Stimulated activated CD4-positive, alpha-beta T cell treated with anti-CD3 and anti-CD28 coated beads, Interleukin-4, amount 100 ng/mL, for 24 hours (primary cell): Measurements from ENCODE around the gene LRP4.
A peak's percentile ranks its signal among the peaks of the same experiment; 100 is the strongest.
"Not testable (repeated sequence)": the region's sequence is repeated elsewhere in the genome, so short reads cannot be mapped to it uniquely, and the experiment has no call there.

Experiments
- DNase-seq: peaks from one replicate; pipeline ENCODE4 v3.0.0-alpha.2; 2020

Gene LRP4, protein sequence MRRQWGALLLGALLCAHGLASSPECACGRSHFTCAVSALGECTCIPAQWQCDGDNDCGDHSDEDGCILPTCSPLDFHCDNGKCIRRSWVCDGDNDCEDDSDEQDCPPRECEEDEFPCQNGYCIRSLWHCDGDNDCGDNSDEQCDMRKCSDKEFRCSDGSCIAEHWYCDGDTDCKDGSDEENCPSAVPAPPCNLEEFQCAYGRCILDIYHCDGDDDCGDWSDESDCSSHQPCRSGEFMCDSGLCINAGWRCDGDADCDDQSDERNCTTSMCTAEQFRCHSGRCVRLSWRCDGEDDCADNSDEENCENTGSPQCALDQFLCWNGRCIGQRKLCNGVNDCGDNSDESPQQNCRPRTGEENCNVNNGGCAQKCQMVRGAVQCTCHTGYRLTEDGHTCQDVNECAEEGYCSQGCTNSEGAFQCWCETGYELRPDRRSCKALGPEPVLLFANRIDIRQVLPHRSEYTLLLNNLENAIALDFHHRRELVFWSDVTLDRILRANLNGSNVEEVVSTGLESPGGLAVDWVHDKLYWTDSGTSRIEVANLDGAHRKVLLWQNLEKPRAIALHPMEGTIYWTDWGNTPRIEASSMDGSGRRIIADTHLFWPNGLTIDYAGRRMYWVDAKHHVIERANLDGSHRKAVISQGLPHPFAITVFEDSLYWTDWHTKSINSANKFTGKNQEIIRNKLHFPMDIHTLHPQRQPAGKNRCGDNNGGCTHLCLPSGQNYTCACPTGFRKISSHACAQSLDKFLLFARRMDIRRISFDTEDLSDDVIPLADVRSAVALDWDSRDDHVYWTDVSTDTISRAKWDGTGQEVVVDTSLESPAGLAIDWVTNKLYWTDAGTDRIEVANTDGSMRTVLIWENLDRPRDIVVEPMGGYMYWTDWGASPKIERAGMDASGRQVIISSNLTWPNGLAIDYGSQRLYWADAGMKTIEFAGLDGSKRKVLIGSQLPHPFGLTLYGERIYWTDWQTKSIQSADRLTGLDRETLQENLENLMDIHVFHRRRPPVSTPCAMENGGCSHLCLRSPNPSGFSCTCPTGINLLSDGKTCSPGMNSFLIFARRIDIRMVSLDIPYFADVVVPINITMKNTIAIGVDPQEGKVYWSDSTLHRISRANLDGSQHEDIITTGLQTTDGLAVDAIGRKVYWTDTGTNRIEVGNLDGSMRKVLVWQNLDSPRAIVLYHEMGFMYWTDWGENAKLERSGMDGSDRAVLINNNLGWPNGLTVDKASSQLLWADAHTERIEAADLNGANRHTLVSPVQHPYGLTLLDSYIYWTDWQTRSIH (N-terminal part only)

DNA sequence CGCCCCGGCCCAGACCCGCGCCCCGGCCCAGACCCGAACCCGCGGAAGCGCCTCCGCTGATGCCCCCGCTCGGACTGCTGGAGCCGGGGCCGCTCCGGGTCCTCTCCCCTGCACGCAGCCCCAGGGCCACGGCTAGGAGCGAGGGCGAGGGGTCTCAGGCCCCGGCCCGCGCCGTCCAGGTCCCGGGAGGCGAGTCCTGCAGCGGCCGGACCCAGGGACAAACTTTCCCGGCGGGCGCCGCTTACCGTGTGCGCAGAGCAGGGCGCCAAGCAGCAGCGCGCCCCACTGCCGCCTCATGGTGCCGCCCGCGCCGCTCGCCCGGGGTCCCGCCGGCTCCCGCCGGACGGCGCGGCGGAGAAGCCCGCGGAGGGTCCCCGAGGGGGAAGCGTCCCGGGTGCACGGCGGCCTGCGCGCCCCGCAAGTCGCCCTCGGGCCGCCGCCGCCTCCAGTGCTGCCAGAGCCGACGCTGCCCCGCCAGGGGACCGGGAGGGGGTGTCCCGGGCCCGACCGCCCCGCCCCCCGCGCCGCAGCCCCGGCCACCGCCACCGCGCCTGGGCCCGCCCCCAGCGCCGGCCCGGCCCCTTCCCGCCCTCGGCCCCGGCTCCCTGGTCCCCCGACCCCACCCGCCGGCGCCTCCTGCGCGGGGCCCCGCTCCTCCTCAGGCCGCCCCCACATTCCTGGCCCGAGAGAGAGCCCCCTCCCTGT, at the start of gene LRP4:
TSS of gene LRP4 (minus strand) at position 468 of the 705 bp plus-strand sequence. CDS start at position 297, 171 bp downstream.
- peak; percentile 22 for DNase-seq

DNA sequence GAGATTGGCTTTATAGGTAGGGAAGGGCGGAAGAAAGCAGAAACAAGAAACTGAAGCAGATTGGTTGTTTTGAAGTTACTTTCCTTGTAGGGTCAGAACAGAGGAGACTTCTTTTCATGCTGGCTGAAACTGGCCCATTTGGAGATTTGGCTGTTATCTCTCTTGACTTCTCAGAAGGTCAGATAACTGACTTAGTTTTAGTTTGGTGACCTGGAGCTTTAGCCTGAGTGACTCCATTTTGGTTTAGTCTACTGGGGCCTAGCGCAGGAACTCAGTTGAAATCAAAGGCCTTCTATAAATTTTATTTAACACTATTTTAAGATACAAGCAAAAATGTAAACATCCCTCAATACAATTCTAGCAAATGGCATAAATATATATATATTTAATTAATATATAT, 49.6 kb upstream of the LRP4 start:
- no peak for DNase-seq

- no peak for DNase-seq
Observed at GRCh38 chr11:46966773-46967172, 48.4 kb upstream of the LRP4 start.

- DNase-seq, result no peak
Observed at GRCh38 chr11:46963844-46964243, 45.5 kb upstream of the LRP4 start.

DNA sequence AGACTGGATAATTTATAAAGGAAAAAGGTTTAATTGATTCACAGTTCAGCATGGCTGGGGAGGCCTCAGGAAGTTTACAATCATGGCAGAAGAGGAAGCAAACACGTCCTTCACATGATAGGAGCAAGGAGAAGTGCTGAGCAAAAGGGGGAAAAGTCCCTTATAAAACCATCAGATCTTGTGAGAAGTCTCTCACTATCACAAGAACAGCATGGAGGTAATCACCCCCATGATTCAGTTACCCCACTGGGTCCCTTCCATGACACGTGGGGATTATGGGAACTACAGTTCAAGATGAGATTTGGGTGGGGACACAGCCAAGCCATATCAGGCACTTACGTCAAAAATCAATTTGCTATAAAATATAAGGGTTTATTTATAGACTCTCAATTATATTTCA, 43.5 kb upstream of the LRP4 start:
- DNase-seq, result not testable (repeated sequence)

GRCh38 chr11:46961041-46961440, 42.7 kb upstream of the LRP4 start:
- no peak for DNase-seq

DNA sequence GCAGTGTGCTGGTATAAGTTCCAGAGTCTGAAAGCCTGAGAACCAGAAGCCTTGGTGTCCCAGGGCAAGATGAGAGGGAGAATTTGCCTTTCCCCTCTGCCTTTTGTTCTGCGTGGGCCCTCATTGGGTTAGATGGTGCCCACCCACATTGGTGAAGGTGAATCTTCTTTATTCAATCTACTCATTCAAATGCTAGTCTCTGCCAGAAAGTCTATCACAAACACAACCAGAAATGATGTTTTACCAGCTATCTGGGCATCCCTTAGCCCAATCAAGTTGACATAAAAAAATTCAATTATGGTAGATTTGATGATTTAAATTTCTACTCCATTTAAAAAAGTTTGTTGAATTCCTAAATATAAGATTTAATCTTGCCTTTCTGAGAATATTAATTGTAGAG, 40.4 kb upstream of the LRP4 start:
- DNase-seq, result no peak

DNA sequence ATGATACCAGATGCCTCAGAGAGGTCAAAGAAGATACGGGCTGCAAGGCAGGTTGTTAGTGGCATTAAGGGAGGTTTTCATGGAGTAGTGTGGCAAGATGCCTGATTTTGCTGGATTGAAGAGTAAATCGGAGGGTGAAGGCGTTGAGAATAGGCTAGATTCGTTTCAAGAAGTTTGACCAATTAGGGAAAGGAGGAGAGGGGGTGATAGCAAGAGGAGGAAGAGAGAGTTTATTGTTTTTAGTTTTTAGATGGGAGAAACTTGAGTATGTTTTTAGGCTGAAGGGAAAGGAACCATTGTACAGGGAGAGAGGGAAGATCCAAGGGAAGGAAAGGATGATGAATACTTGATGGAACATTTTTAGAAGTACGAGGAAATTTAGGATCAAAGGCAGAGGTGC, 34.7 kb upstream of the LRP4 start:
- DNase-seq, result no peak

GRCh38 chr11:46952553-46952952, 34.2 kb upstream of the LRP4 start:
- no peak for DNase-seq

- DNase-seq, result no peak
Observed at GRCh38 chr11:46951864-46952263, 33.5 kb upstream of the LRP4 start.

DNA sequence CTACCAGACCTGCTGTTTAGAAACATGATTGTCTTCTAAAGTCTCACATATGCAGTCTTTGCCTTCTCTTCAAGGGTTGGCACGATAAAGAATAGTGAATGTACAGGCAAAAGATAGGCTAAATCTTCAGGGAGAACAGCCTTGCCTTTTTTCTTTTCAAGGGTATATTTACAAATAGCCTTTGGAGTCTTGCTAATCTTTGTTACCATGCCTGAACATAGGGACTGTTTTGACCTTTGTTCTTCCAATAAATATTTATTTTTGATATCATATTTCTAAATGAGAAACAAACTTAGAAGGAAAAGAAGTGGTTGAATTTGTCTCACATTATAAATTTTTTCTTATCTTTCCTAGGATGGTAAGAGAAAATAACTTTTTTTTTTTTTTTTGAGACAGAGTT, 30.9 kb upstream of the LRP4 start:
- DNase-seq, result no peak

GRCh38 chr11:46948378-46949131, 30.2 kb upstream of the LRP4 start:
- no peak for DNase-seq

DNA sequence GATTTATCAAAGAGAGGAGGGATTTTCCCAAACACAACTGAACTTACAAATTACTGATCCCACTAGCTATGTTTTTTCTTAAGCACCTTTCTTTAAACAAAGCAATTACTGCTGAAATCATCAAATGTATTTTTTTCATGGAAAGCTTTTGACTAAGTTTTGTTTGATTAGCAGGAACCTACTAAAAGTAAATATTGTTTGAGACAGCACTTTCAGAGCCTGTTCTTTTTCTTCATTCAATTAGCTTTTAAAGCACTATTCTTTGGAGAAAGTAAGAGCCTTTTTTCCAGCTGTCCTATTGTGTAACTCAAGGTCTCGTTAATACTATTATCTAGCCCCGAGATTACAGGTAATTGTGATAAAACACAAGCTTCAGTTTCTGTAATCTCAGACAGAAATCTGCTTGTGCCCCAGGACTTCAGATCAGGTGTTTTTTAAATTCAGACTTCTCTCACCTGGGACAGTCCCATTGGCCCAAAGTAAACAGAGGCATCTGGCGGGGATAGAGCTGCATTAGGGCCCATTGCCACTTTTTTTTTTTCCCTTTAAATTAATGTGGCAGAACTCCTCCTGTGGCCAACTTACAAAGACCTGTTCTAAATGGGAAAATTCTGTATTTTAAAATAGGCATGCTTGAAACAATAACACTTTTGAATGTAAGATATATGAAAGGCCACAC, 29.2 kb upstream of the LRP4 start:
- DNase-seq, result no peak

DNA sequence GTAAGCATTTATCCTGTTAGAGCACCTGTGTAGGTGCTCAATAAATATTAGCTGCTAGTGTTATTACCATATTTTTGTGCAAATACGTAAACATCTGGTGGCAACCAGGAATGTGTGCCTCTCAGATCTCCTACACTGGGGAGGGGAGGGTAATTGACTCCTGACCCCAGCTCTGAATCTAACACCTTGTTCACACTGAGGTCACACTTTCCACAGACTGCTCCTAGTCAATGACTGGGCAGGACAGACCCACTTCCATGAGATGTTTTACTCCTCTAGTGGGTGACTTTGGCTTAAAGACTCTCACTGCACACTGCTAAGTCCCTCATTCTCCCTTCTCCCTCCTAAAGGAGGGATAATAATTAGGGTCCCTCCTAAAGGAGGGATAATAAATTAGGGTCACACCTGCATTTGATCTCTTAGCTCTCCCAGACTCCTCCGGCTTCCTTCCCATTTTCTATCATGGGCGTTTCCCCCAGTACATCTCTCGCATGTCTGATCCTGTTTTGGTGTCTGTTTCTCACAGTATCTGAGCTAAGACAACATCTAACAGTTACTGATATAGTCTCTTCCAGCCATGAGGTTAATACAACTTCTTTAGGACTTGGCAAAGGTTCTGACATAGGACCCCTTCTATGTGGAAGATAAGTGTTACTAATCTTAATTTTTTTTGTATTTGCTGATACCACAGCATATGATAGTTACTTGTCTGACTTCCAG, 26.2 kb upstream of the LRP4 start:
- no peak for DNase-seq

- DNase-seq, result no peak
Observed at GRCh38 chr11:46942172-46942571, 23.8 kb upstream of the LRP4 start.

DNA sequence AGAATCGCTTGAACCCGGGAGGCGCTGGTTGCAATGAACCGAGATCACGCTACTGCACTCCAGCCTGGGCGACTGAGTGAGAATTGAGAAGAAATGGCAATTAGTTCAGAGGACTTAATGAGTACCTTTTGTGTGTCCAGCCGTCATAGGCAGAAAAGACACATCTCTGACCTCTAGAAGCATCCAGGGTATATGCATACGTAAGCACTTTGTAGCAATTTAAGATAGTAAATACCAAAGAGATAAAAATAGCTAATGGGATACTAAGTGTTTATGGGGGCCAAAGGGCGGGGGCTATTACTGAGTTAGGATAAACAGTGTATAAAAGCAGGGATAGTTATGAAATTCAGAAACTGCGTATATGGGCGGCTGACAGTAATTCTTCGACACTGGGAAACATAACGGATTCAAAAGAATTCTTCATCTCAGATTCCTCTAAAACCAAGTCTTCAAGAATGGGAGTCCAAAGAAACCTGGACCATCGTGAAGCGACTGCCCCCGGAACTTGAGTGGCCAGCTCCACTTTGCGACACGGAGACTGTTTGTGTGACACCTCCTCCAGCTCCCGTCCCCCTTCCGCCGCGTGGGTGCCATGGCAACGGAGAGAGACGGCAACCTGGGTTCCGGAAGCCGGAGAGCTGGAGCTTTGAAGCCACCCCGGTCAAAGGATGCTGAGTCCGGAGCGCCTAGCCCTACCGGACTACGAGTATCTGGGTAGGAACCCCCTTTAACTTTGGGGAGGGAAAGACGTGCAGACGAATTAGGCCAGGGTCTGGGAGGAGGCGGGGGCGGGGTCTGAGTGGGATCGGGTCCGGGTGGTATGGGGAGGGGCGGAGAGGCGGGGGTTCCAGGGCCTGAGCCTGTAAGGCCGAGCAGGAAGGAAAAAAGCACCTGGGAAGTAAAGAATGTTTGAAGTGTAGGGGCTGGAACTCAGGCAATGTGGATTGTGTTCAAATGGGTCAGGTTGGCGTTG, 18.1 kb upstream of the LRP4 start, which contains the start of gene CSTPP1:
TSS of gene CSTPP1 (plus strand) at position 624 of the 973 bp plus-strand sequence. CDS start at position 669, 45 bp downstream.
- DNase-seq, result peak; percentile 95

GRCh38 chr11:46930089-46930488, 11.7 kb upstream of the LRP4 start:
- no peak for DNase-seq

- not testable (repeated sequence) for DNase-seq
Observed at GRCh38 chr11:46928701-46929100, 10.4 kb upstream of the LRP4 start.

GRCh38 chr11:46927928-46928327, 9.6 kb upstream of the LRP4 start:
- not testable (repeated sequence) for DNase-seq
